HCT116 (cell line): ENCODE data around the gene CD200R1L. TPM values are rescaled to one million over a fixed set of nuclear protein-coding genes. Genes with fewer than 3 reads are reported as not detected.

ENCODE experiments used
- ATAC-seq: fragments of 200-7000 bp; cut with Tn5 transposase; 2 replicates; pipeline ENCODE4 v1.9.1; 2020; ENCODE audit warnings: mild to moderate bottlenecking, moderate library complexity
- BruUV-seq: library from RNA; stranded (reverse); fragments of 400-500 nt; replicated peaks from 2 replicates; lab custom pipeline; 2021; lab: Mats Ljungman, UMichigan
- CTCF ChIA-PET: fragments of 300-600 bp; sonication (Branson Sonifier 250); formaldehyde crosslinking; loops from one replicate; lab custom pipeline; 2021; ENCODE audit warnings: antibody characterized with exemption; lab: Charles Lee
- POLR2A ChIA-PET: fragments of 300-600, 350-600 bp; sonication (Branson Sonifier 250); formaldehyde crosslinking; loops from one replicate; lab custom pipeline; 2021; ENCODE audit warnings: antibody characterized with exemption; lab: Charles Lee
- RAD21 ChIA-PET, 2 experiments: fragments of 300-600 bp; sonication (Branson Sonifier 250); formaldehyde crosslinking; loops; one replicate each; lab custom pipeline; 2023; ENCODE audit warnings: low total read pairs in 2 of 2; ENCODE audit not compliant: uncharacterized antibody in 2 of 2, unreplicated experiment in 2 of 2, low non-redundant PET in 1 of 2; lab: Charles Lee
- DNase-seq: peaks from one replicate; pipeline ENCODE4 v3.0.0-alpha.2; 2010; ENCODE audit warnings: low read depth, low spot score
- H2AFZ ChIP-seq: fragments of 200-600 bp; shearing (Covaris generic), sonication (generic); 2 replicates; pipeline ENCODE4 v1.6.1; 2017; ENCODE audit warnings: low read depth, mixed run types, mixed read lengths, antibody characterized with exemption, low read length; ENCODE audit not compliant: poor library complexity, severe bottlenecking
- H3K27ac ChIP-seq: 2 replicates; pipeline ENCODE4 v1.5.1; 2012; ENCODE audit warnings: low read depth, low read length
- H3K27me3 ChIP-seq: fragments of 200-600 bp; sonication (generic); 2 replicates; pipeline ENCODE4 v1.6.1; 2016; ENCODE audit warnings: mixed run types, low read length, mixed read lengths; ENCODE audit not compliant: insufficient read depth
- H3K36me3 ChIP-seq, 2 experiments: fragments of 200-500 bp in 1 of 2; fragments of 200-600 bp in 1 of 2; sonication (Bioruptor generic) in 1 of 2; sonication (generic) in 1 of 2; 2 replicates each; pipeline versions ENCODE4 v1.5.1 to v1.6.1; 2014 to 2016; ENCODE audit warnings: low read length in 2 of 2, inconsistent platforms in 1 of 2, mixed read lengths in 1 of 2, mixed run types in 1 of 2; ENCODE audit not compliant: insufficient read depth in 2 of 2, control insufficient read depth in 1 of 2
- H3K4me1 ChIP-seq, 2 experiments: fragments of 200-600 bp in 1 of 2; sonication (generic) in 1 of 2; 2 replicates each; pipeline versions ENCODE4 v1.5.1 to v1.6.1; 2012 to 2017; ENCODE audit warnings: low read length in 2 of 2, inconsistent platforms in 1 of 2, mild to moderate bottlenecking in 1 of 2, mixed read lengths in 1 of 2, mixed run types in 1 of 2, moderate library complexity in 1 of 2; ENCODE audit not compliant: insufficient read depth in 2 of 2, control insufficient read depth in 1 of 2
- H3K4me2 ChIP-seq: fragments of 200-600 bp; sonication (generic); 2 replicates; pipeline ENCODE4 v1.6.1; 2017; ENCODE audit warnings: mixed run types, low read length, mixed read lengths
- H3K4me3 ChIP-seq, 2 experiments: fragments of 200-600 bp in 1 of 2; sonication (generic) in 1 of 2; replicated peaks in 1 of 2; 2 replicates each; pipeline ENCODE4 v1.5.1; 2011 to 2016; ENCODE audit warnings: low read length in 2 of 2, control low read depth in 1 of 2, low read depth in 1 of 2, mild to moderate bottlenecking in 1 of 2, mixed read lengths in 1 of 2, mixed run types in 1 of 2
- H3K79me2 ChIP-seq: fragments of 200-600 bp; sonication (generic); 2 replicates; pipeline ENCODE4 v1.6.1; 2017; ENCODE audit warnings: mild to moderate bottlenecking, mixed run types, low read length, moderate library complexity, mixed read lengths; ENCODE audit not compliant: insufficient read depth
- H3K9ac ChIP-seq: fragments of 200-600 bp; sonication (generic); 2 replicates; pipeline ENCODE4 v1.6.1; 2016; ENCODE audit warnings: low read length, mixed read lengths
- H3K9me2 ChIP-seq: fragments of 200-600 bp; sonication (generic), shearing (Covaris generic); 2 replicates; pipeline ENCODE4 v1.6.1; 2017; ENCODE audit warnings: mixed run types, mild to moderate bottlenecking, moderate library complexity; ENCODE audit not compliant: insufficient read depth
- H3K9me3 ChIP-seq, 2 experiments: fragments of 200-500 bp in 1 of 2; fragments of 200-600 bp in 1 of 2; sonication (Bioruptor generic) in 1 of 2; sonication (generic) in 1 of 2; 2 replicates each; pipeline ENCODE4 v1.6.1; 2014 to 2017; ENCODE audit warnings: low read length in 2 of 2, mixed read lengths in 2 of 2, inconsistent platforms in 1 of 2, low read depth in 1 of 2, mild to moderate bottlenecking in 1 of 2, mixed run types in 1 of 2, moderate library complexity in 1 of 2; ENCODE audit not compliant: control insufficient read depth in 1 of 2, insufficient read depth in 1 of 2
- H4K20me1 ChIP-seq: fragments of 200-600 bp; sonication (generic), shearing (Covaris generic); 2 replicates; pipeline ENCODE4 v1.6.1; 2017; ENCODE audit warnings: mixed run types, mild to moderate bottlenecking, moderate library complexity; ENCODE audit not compliant: insufficient read depth
- CTCF ChIP-seq, 3 experiments: fragments of 200-600 bp in 1 of 3; sonication (generic) in 1 of 3; IDR thresholded peaks in 2 of 3; conservative IDR thresholded peaks in 1 of 3; 2 replicates each; pipeline ENCODE4 v1.5.1; 2012 to 2017; ENCODE audit warnings: low read depth in 2 of 3, low read length in 2 of 3, antibody characterized with exemption in 1 of 3, borderline replicate concordance in 1 of 3, control low read depth in 1 of 3, mild to moderate bottlenecking in 1 of 3, mixed read lengths in 1 of 3, mixed run types in 1 of 3, moderate library complexity in 1 of 3; ENCODE audit not compliant: insufficient read depth in 1 of 3
- FOSL1 ChIP-seq: IDR thresholded peaks from 2 replicates; pipeline ENCODE4 v1.6.1; 2012; ENCODE audit warnings: low read depth
- JUND ChIP-seq: IDR thresholded peaks from 2 replicates; pipeline ENCODE4 v1.6.1; 2012
- SRF ChIP-seq: IDR thresholded peaks from 2 replicates; pipeline ENCODE4 v1.6.1; 2012; ENCODE audit warnings: low read depth
- intact Hi-C: fragments of 100-400 bp; cut with micrococcal nuclease; formaldehyde crosslinking; loops from 2 replicates; pipeline ENCODE4 v1.10.0; 2022
- total RNA-seq: library from RNA; stranded (reverse); gene quantifications from one replicate; pipeline ENCODE4 v1.2.1, GENCODE V29; 2021; ENCODE audit not compliant: unreplicated experiment
- TF ChIP-seq, protein P1 (sequence below): IDR thresholded peaks from 2 replicates; pipeline ENCODE4 v1.6.1; 2012; ENCODE audit warnings: low read depth

CD200R1L gene
- total RNA-seq, 1 experiment from 2014 or later = not detected

DNA sequence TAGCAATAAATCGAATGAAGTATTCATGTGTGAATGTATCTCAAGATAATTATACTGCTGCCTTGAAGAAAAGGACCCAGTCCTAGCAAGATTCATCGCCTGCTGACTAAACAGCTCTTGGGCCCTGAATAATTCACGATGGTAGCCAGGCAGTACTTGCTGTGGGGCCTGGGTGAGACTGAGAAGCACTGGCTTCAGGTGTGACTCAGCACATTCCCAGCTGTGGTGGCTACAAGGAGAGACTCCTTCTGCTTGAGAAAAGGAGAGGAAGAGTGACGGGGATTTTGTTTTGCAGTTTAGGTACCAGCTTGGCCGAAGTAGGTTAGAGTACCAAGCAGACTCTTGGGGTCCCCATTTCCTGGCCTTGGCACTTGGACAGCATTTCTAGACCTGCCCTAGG, 47.6 kb upstream of the CD200R1L start:
- ATAC-seq = no peak
- H3K9me2 ChIP-seq = no peaks in the 10 kb centered on the region
- peak; percentile 0 for DNase-seq
- H3K79me2 ChIP-seq = no peaks in the 10 kb centered on the region
- H3K9me3 ChIP-seq = no peaks in the 10 kb centered on the region
- ChIA-PET CTCF (no interaction called here), POLR2A (no interaction called here), RAD21 (no interaction called here)
- no peaks in the 10 kb centered on the region for H4K20me1 ChIP-seq
- H3K4me1 ChIP-seq = peaks cover 0 to 4% of the 10 kb centered on the region in 2 experiments; a peak in 1 of 4 replicates
- H3K4me3 ChIP-seq = no peak overlapping the region
- no peaks in the 10 kb centered on the region for H3K27me3 ChIP-seq
- H3K4me2 ChIP-seq = no peak overlapping the region
- H3K27ac ChIP-seq = no peak overlapping the region
- no TSS peak for BruUV-seq
- TF ChIP-seq JUND (no peak), SRF (no peak), CTCF (IDR thresholded peaks at IDR 0.05 in 2 of 3, conservative IDR thresholded peaks at IDR 0.05 in 1 of 3; ENCODE audit: borderline replicate concordance in 1 of 3, insufficient read depth in 1 of 3, low read depth in 2 of 3, low read length in 2 of 3) (no peak), FOSL1 (no peak)
- TF ChIP-seq, protein P1, sequence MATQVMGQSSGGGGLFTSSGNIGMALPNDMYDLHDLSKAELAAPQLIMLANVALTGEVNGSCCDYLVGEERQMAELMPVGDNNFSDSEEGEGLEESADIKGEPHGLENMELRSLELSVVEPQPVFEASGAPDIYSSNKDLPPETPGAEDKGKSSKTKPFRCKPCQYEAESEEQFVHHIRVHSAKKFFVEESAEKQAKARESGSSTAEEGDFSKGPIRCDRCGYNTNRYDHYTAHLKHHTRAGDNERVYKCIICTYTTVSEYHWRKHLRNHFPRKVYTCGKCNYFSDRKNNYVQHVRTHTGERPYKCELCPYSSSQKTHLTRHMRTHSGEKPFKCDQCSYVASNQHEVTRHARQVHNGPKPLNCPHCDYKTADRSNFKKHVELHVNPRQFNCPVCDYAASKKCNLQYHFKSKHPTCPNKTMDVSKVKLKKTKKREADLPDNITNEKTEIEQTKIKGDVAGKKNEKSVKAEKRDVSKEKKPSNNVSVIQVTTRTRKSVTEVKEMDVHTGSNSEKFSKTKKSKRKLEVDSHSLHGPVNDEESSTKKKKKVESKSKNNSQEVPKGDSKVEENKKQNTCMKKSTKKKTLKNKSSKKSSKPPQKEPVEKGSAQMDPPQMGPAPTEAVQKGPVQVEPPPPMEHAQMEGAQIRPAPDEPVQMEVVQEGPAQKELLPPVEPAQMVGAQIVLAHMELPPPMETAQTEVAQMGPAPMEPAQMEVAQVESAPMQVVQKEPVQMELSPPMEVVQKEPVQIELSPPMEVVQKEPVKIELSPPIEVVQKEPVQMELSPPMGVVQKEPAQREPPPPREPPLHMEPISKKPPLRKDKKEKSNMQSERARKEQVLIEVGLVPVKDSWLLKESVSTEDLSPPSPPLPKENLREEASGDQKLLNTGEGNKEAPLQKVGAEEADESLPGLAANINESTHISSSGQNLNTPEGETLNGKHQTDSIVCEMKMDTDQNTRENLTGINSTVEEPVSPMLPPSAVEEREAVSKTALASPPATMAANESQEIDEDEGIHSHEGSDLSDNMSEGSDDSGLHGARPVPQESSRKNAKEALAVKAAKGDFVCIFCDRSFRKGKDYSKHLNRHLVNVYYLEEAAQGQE = no peak
- no peak overlapping the region for H3K9ac ChIP-seq
- no peaks in the 10 kb centered on the region for H3K36me3 ChIP-seq
- intact Hi-C loops = no loop called here
- H2AFZ ChIP-seq = peak overlapping the region; percentile 63
